Measurements from ENCODE around the gene PCGF2.
"Not testable (repeated sequence)": the region's sequence is repeated elsewhere in the genome, so short reads cannot be mapped to it uniquely, and the experiment has no call there.

Gene PCGF2

GRCh38 chr17:38733982-38734973, 13.9 kb downstream of the PCGF2 start:
- no peak for DNase-seq

GRCh38 chr17:38733282-38733981, 14.7 kb downstream of the PCGF2 start:
- DNase-seq: no peak

- DNase-seq: no peak
These were observed 15.5 kb downstream of the PCGF2 start for GRCh38 chr17:38732376-38733281.

- no peak for DNase-seq
These were observed 16.4 kb downstream of the PCGF2 start for GRCh38 chr17:38731526-38732294.

- DNase-seq: no peak
These were observed 17.4 kb downstream of the PCGF2 start for GRCh38 chr17:38730526-38731379.

GRCh38 chr17:38729886-38730525, 18.1 kb downstream of the PCGF2 start, which contains the start of gene CISD3:
TSS of gene CISD3 (plus strand) at chr17:38730341. CDS start at chr17:38730359, 18 bp downstream.
- DNase-seq: peak; percentile 77

GRCh38 chr17:38729368-38729885, 18.7 kb downstream of the PCGF2 start:
- DNase-seq: no peak

- DNase-seq: peak; percentile 76
These were observed 19.8 kb downstream of the PCGF2 start for GRCh38 chr17:38728290-38728831.

- DNase-seq: peak; percentile 70
These were observed 20.4 kb downstream of the PCGF2 start for GRCh38 chr17:38727736-38728135.

- DNase-seq: not testable (repeated sequence)
These were observed 22.0 kb downstream of the PCGF2 start for GRCh38 chr17:38726145-38726544.

- DNase-seq: no peak
These were observed 23.1 kb downstream of the PCGF2 start for GRCh38 chr17:38725066-38725465.

GRCh38 chr17:38724337-38724988, 23.7 kb downstream of the PCGF2 start:
- no peak for DNase-seq

- no peak for DNase-seq
These were observed 26.3 kb downstream of the PCGF2 start for GRCh38 chr17:38721802-38722201.

GRCh38 chr17:38720941-38721340, 27.2 kb downstream of the PCGF2 start:
- DNase-seq: no peak

- no peak for DNase-seq
These were observed 28.0 kb downstream of the PCGF2 start for GRCh38 chr17:38719943-38720641.

GRCh38 chr17:38719289-38719942, 28.7 kb downstream of the PCGF2 start:
- no peak for DNase-seq

- DNase-seq: no peak
These were observed 30.9 kb downstream of the PCGF2 start for GRCh38 chr17:38717139-38717745.
